CD4-positive, alpha-beta T cell treated with Interleukin-4 for 1 hour (primary cell): ENCODE results near the gene AK5.

ENCODE experiments used
- DNase-seq, 2 donors: peaks; one replicate each; pipeline ENCODE4 v3.0.0-alpha.2; 2020 to 2022

Gene AK5

GRCh38 chr1:77288275-77288674 lies 6.5 kb downstream of the AK5 start:
- DNase-seq: no peak

GRCh38 chr1:77290576-77290975 lies 8.8 kb downstream of the AK5 start:
- DNase-seq: no peak

- DNase-seq: no peak
Observed at GRCh38 chr1:77292551-77292950, 10.7 kb downstream of the AK5 start.

- no peak for DNase-seq
Observed at GRCh38 chr1:77300566-77300965, 18.7 kb downstream of the AK5 start.

GRCh38 chr1:77303387-77303786 lies 21.6 kb downstream of the AK5 start:
- DNase-seq: no peak

GRCh38 chr1:77308889-77309621 lies 27.2 kb downstream of the AK5 start:
- DNase-seq: peak in 1 of 2 donors; percentile 6

GRCh38 chr1:77310924-77311323 lies 29.1 kb downstream of the AK5 start:
- DNase-seq: no peak

- peak in 1 of 2 donors; percentile 32 for DNase-seq
Observed at GRCh38 chr1:77312364-77312763, 30.5 kb downstream of the AK5 start.

GRCh38 chr1:77313491-77313890 lies 31.7 kb downstream of the AK5 start:
- peak; percentile 17 to 39 for DNase-seq

GRCh38 chr1:77316006-77316405 lies 34.2 kb downstream of the AK5 start:
- no peak for DNase-seq

GRCh38 chr1:77316966-77317365 lies 35.1 kb downstream of the AK5 start:
- DNase-seq: no peak

GRCh38 chr1:77319036-77319705 lies 37.4 kb downstream of the AK5 start:
- no peak for DNase-seq

- DNase-seq: no peak
Observed at GRCh38 chr1:77322061-77322900, 40.5 kb downstream of the AK5 start.

GRCh38 chr1:77333501-77333900 lies 51.7 kb downstream of the AK5 start:
- no peak for DNase-seq

- DNase-seq: no peak
Observed at GRCh38 chr1:77336729-77337128, 54.9 kb downstream of the AK5 start.

- DNase-seq: no peak
Observed at GRCh38 chr1:77339326-77339725, 57.5 kb downstream of the AK5 start.

GRCh38 chr1:77341195-77341594 lies 59.4 kb downstream of the AK5 start:
- no peak for DNase-seq

GRCh38 chr1:77342745-77343144 lies 60.9 kb downstream of the AK5 start:
- DNase-seq: no peak

GRCh38 chr1:77347646-77348045 lies 65.8 kb downstream of the AK5 start:
- DNase-seq: no peak

- no peak for DNase-seq
Observed at GRCh38 chr1:77348549-77348948, 66.7 kb downstream of the AK5 start.

- no peak for DNase-seq
Observed at GRCh38 chr1:77349275-77349674, 67.5 kb downstream of the AK5 start.

- DNase-seq: no peak
Observed at GRCh38 chr1:77350012-77350770, 68.4 kb downstream of the AK5 start.

- no peak for DNase-seq
Observed at GRCh38 chr1:77354536-77354935, 72.7 kb downstream of the AK5 start.
